ENCODE results near the gene SLC8A2. TPM values are rescaled to one million over a fixed set of nuclear protein-coding genes. Genes with fewer than 3 reads are reported as not detected.
"Not testable (repeated sequence)": the region's sequence is repeated elsewhere in the genome, so short reads cannot be mapped to it uniquely, and the experiment has no call there.

SLC8A2 gene
- total RNA-seq, 1 experiment from 2014 or later, result 0.10 TPM

DNA sequence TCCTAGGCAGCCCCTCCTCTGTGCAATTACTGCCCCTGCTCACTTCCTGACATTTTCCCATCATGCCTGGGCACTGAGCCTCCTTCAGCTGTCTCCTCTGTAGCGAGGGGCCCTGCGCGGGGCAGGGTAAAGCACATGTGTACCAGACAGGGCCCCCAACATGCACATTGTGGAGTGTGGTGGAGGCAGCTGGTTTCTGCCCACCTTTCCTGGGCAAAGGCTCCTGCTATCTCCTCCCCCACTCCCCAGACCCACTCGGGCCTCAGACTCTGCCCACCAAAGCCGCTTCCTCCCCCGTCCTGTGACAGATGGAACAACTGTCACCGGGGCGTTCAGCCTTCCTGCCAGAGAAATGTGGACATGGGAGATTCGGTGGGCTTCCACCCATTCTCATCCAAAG lies 15.2 kb upstream of the SLC8A2 start:
- Histone ChIP-seq H3K27ac (ENCODE audit: low read length) (no peak overlapping the region), H3K9me3 (ENCODE audit: control insufficient read depth, insufficient read depth, low read depth, low read length) (no peaks in the 10 kb centered on the region), H3K36me3 (ENCODE audit: control insufficient read depth, insufficient read depth, low read length) (no peaks in the 10 kb centered on the region; the same call in 1 of the 2 replicates), H3K4me3 (ENCODE audit: low read depth in 2 of 2, low read length in 2 of 2) (no peak overlapping the region), H3K4me1 (ENCODE audit: control insufficient read depth, insufficient read depth, low read length) (peaks cover 5% of the 10 kb centered on the region), H3K27me3 (ENCODE audit: control insufficient read depth, insufficient read depth, low read length) (no peaks in the 10 kb centered on the region)
- ChIA-PET POLR2A (no interaction called here), CTCF (no interaction called here)
- no peak for DNase-seq (ENCODE audit: low read depth, low spot score)
- in situ Hi-C loops (cut with HindIII; ENCODE audit: low pct_unique_long_range_greater_than_20kb, low sequenced_read_pairs) (no loop called here), intact Hi-C loops (cut with micrococcal nuclease; ENCODE audit: unreplicated experiment) (no loop called here)
- no TSS peak for BruUV-seq (replicated peaks)
- ATAC-seq, result no peak
- TF ChIP-seq SIN3A (IDR thresholded peaks at IDR 0.05; ENCODE audit: borderline replicate concordance, insufficient read depth, low read depth, low read length) (no peak), TCF7L2 (IDR thresholded peaks at IDR 0.05; ENCODE audit: low read depth, low read length) (no peak), POLR2AphosphoS5 (IDR thresholded peaks at IDR 0.05; ENCODE audit: low read depth, low read length) (no peak), REST (IDR thresholded peaks at IDR 0.05; ENCODE audit: insufficient read depth in 1 of 2, low read depth in 2 of 2, low read length in 1 of 2) (no peak)
- TF ChIP-seq, protein P1, sequence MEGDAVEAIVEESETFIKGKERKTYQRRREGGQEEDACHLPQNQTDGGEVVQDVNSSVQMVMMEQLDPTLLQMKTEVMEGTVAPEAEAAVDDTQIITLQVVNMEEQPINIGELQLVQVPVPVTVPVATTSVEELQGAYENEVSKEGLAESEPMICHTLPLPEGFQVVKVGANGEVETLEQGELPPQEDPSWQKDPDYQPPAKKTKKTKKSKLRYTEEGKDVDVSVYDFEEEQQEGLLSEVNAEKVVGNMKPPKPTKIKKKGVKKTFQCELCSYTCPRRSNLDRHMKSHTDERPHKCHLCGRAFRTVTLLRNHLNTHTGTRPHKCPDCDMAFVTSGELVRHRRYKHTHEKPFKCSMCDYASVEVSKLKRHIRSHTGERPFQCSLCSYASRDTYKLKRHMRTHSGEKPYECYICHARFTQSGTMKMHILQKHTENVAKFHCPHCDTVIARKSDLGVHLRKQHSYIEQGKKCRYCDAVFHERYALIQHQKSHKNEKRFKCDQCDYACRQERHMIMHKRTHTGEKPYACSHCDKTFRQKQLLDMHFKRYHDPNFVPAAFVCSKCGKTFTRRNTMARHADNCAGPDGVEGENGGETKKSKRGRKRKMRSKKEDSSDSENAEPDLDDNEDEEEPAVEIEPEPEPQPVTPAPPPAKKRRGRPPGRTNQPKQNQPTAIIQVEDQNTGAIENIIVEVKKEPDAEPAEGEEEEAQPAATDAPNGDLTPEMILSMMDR (IDR thresholded peaks at IDR 0.05), result no peak

GRCh38 chr19:47486220-47486619 lies 14.5 kb upstream of the SLC8A2 start:
- H3K36me3 ChIP-seq (ENCODE audit: control insufficient read depth, insufficient read depth, low read length); H3K27me3 ChIP-seq (ENCODE audit: control insufficient read depth, insufficient read depth, low read length); intact Hi-C loops (cut with micrococcal nuclease; ENCODE audit: unreplicated experiment); H3K9me3 ChIP-seq (ENCODE audit: control insufficient read depth, insufficient read depth, low read depth, low read length); H3K4me3 ChIP-seq (ENCODE audit: low read depth in 2 of 2, low read length in 2 of 2); CTCF ChIA-PET; BruUV-seq (replicated peaks); ATAC-seq; POLR2A ChIA-PET; in situ Hi-C loops (cut with HindIII; ENCODE audit: low pct_unique_long_range_greater_than_20kb, low sequenced_read_pairs); H3K4me1 ChIP-seq (ENCODE audit: control insufficient read depth, insufficient read depth, low read length); H3K27ac ChIP-seq (ENCODE audit: low read length); DNase-seq (ENCODE audit: low read depth, low spot score): not testable (repeated sequence)

DNA sequence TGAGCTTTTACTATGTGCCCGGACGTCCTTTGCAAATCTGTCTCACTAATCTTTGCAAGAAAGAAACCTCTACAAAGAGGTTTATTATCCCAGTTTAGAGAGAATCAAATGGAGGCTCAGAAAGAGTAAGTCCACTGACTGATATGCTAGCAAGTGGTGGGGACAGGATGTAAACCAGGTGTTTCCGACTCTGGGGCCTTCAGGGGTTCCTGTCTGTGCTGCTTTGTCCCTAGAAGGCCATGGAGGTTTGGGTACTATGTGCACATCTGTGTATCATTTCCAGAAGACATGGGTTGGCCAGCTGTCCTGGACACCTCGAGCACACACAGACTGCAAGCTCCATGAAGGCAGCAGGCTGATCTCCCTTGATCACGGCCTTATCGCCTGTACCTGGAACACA lies 13.5 kb upstream of the SLC8A2 start:
- H3K27me3 ChIP-seq (ENCODE audit: control insufficient read depth, insufficient read depth, low read length), result no peaks in the 10 kb centered on the region
- ATAC-seq (no peak), DNase-seq (ENCODE audit: low read depth, low spot score) (no peak)
- H3K36me3 ChIP-seq (ENCODE audit: control insufficient read depth, insufficient read depth, low read length), result no peaks in the 10 kb centered on the region; the same call in 1 of the 2 replicates
- 0 out of 2 replicates have a peak overlapping the region, but pooled peaks have one; percentile 17 for H3K27ac ChIP-seq (ENCODE audit: low read length)
- intact Hi-C loops (cut with micrococcal nuclease; ENCODE audit: unreplicated experiment), result no loop called here
- BruUV-seq (replicated peaks), result no TSS peak
- H3K4me1 ChIP-seq (ENCODE audit: control insufficient read depth, insufficient read depth, low read length), result peaks cover 5% of the 10 kb centered on the region; the same call in 1 of the 2 replicates
- in situ Hi-C loops (cut with HindIII; ENCODE audit: low pct_unique_long_range_greater_than_20kb, low sequenced_read_pairs), result no loop called here
- ChIA-PET CTCF (interaction anchor here (0.6 to 1.1 kb wide), 2 partner anchors 48 to 58 kb away, joined by 3 to 5 read pairs; no protein-coding TSS in a partner anchor), POLR2A (no interaction called here)
- no peaks in the 10 kb centered on the region for H3K9me3 ChIP-seq (ENCODE audit: control insufficient read depth, insufficient read depth, low read depth, low read length)
- peak overlapping the region in 1 of 2 experiments; percentile 63; a peak in 2 of 4 replicates for H3K4me3 ChIP-seq (ENCODE audit: low read depth in 2 of 2, low read length in 2 of 2)
- TF ChIP-seq, protein P1 (IDR thresholded peaks at IDR 0.05), result no peak
- TF ChIP-seq TCF7L2 (IDR thresholded peaks at IDR 0.05; ENCODE audit: low read depth, low read length) (no peak), POLR2AphosphoS5 (IDR thresholded peaks at IDR 0.05; ENCODE audit: low read depth, low read length) (no peak)

Data from Panc1 (cell line).